ENCODE results near the gene EEF2KMT.

Gene EEF2KMT

DNA sequence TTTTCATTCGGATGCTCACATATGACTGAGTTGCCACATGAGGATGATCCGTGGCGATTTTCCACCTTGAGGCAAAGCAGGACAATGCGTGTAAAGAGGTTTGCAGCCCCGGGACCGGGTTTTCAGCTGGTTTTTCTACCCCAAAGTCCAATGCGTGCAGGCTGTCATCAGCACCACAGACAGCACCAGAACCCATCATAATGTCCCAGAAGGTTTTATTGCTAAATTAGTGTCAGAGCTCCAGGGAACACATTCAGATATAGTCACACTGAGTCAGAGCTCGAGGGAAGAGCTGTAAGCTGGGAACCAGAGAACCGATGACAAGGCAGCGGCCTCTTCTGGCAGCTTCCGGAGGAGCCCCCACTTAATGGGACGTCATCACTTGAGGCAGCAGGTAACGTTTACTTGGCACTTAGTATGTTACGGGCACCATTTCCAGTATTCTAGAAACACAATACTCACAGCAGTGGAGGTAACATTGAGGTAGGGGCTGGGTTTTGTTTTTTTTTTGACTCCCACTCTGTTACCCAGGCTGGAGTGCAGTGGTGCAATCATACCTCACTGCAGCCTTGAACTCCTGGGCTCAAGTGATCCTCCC lies 54.9 kb downstream of the EEF2KMT start:
- Histone ChIP-seq H3K9ac (ENCODE audit: low read length in 5 of 5) (no peak overlapping the region), H3K4me3 (ENCODE audit: low read depth in 1 of 5, low read length in 5 of 5) (no peak overlapping the region), H3K4me1 (ENCODE audit: control insufficient read depth in 5 of 5, insufficient read depth in 5 of 5, low read length in 5 of 5) (peaks cover 0 to 6% (median 0%) of the 10 kb centered on the region in 5 donors), H3K27ac (ENCODE audit: low read depth, low read length) (no peak overlapping the region), H3K36me3 (ENCODE audit: control insufficient read depth in 5 of 5, insufficient read depth in 5 of 5, low read length in 5 of 5) (peaks cover 0 to 6% (median 4%) of the 10 kb centered on the region in 5 donors), H3K27me3 (ENCODE audit: control insufficient read depth in 5 of 5, insufficient read depth in 4 of 5, low read length in 5 of 5) (no peaks in the 10 kb centered on the region), H3K9me3 (ENCODE audit: control insufficient read depth in 5 of 5, low read length in 5 of 5) (no peaks in the 10 kb centered on the region)

- H3K9me3 ChIP-seq (ENCODE audit: control insufficient read depth in 5 of 5, low read length in 5 of 5): no peaks in the 10 kb centered on the region
Measured at GRCh38 chr16:5041600-5042133, 55.9 kb downstream of the EEF2KMT start.

GRCh38 chr16:5040451-5040850 lies 57.1 kb downstream of the EEF2KMT start:
- Histone ChIP-seq H3K9ac (ENCODE audit: low read length in 5 of 5) (no peak overlapping the region), H3K4me1 (ENCODE audit: control insufficient read depth in 5 of 5, insufficient read depth in 5 of 5, low read length in 5 of 5) (peaks cover 0 to 6% (median 0%) of the 10 kb centered on the region in 5 donors), H3K9me3 (ENCODE audit: control insufficient read depth in 5 of 5, low read length in 5 of 5) (no peaks in the 10 kb centered on the region), H3K27me3 (ENCODE audit: control insufficient read depth in 5 of 5, insufficient read depth in 4 of 5, low read length in 5 of 5) (no peaks in the 10 kb centered on the region), H3K36me3 (ENCODE audit: control insufficient read depth in 5 of 5, insufficient read depth in 5 of 5, low read length in 5 of 5) (peaks cover 0 to 6% (median 0%) of the 10 kb centered on the region in 5 donors), H3K27ac (ENCODE audit: low read depth, low read length) (no peak overlapping the region), H3K4me3 (ENCODE audit: low read depth in 1 of 5, low read length in 5 of 5) (no peak overlapping the region)

More at GRCh38 chr16:5041600-5042133, 55.9 kb downstream of the EEF2KMT start:
- peaks cover 0 to 6% (median 2%) of the 10 kb centered on the region in 5 donors for H3K36me3 ChIP-seq (ENCODE audit: control insufficient read depth in 5 of 5, insufficient read depth in 5 of 5, low read length in 5 of 5)
- H3K4me3 ChIP-seq (ENCODE audit: low read depth in 1 of 5, low read length in 5 of 5): no peak overlapping the region
- H3K27ac ChIP-seq (ENCODE audit: low read depth, low read length): no peak overlapping the region
- no peak overlapping the region for H3K9ac ChIP-seq (ENCODE audit: low read length in 5 of 5)
- peaks cover 0 to 6% (median 0%) of the 10 kb centered on the region in 5 donors for H3K4me1 ChIP-seq (ENCODE audit: control insufficient read depth in 5 of 5, insufficient read depth in 5 of 5, low read length in 5 of 5)
- H3K27me3 ChIP-seq (ENCODE audit: control insufficient read depth in 5 of 5, insufficient read depth in 4 of 5, low read length in 5 of 5): no peaks in the 10 kb centered on the region

GRCh38 chr16:5036228-5037156 lies 61.1 kb downstream of the EEF2KMT start:
- Histone ChIP-seq H3K9ac (ENCODE audit: low read length in 5 of 5) (no peak overlapping the region), H3K9me3 (ENCODE audit: control insufficient read depth in 5 of 5, low read length in 5 of 5) (no peaks in the 10 kb centered on the region), H3K4me1 (ENCODE audit: control insufficient read depth in 5 of 5, insufficient read depth in 5 of 5, low read length in 5 of 5) (peaks cover 2 to 32% (median 21%) of the 10 kb centered on the region in 5 donors), H3K27me3 (ENCODE audit: control insufficient read depth in 5 of 5, insufficient read depth in 4 of 5, low read length in 5 of 5) (no peaks in the 10 kb centered on the region), H3K36me3 (ENCODE audit: control insufficient read depth in 5 of 5, insufficient read depth in 5 of 5, low read length in 5 of 5) (no peaks in the 10 kb centered on the region), H3K27ac (ENCODE audit: low read depth, low read length) (no peak overlapping the region), H3K4me3 (ENCODE audit: low read depth in 1 of 5, low read length in 5 of 5) (no peak overlapping the region)

DNA sequence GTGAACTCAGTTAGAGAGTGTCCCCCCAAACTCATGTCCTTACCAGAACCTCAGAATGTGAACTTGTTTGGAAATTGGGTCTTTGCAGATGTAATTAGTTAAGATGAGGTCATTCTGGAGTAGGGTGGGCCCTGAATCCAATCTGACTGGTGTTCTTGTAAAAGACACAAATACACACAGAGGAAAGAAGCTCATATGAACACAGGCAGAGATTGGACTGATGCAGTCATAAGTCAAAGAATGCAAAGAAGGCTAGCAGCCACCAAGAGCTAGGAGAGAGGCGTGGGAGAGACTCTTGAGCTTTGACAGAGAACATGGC lies 61.7 kb downstream of the EEF2KMT start:
- H3K27ac ChIP-seq (ENCODE audit: low read depth, low read length): no peak overlapping the region
- H3K4me1 ChIP-seq (ENCODE audit: control insufficient read depth in 5 of 5, insufficient read depth in 5 of 5, low read length in 5 of 5): peaks cover 2 to 27% (median 18%) of the 10 kb centered on the region in 5 donors
- H3K9ac ChIP-seq (ENCODE audit: low read length in 5 of 5): no peak overlapping the region
- H3K27me3 ChIP-seq (ENCODE audit: control insufficient read depth in 5 of 5, insufficient read depth in 4 of 5, low read length in 5 of 5): no peaks in the 10 kb centered on the region
- no peaks in the 10 kb centered on the region for H3K9me3 ChIP-seq (ENCODE audit: control insufficient read depth in 5 of 5, low read length in 5 of 5)
- H3K4me3 ChIP-seq (ENCODE audit: low read depth in 1 of 5, low read length in 5 of 5): no peak overlapping the region
- peaks cover 0 to 2% (median 0%) of the 10 kb centered on the region in 5 donors for H3K36me3 ChIP-seq (ENCODE audit: control insufficient read depth in 5 of 5, insufficient read depth in 5 of 5, low read length in 5 of 5)
